HCT116 (cell line): Measurements from ENCODE around the gene MUC20. TPM values are rescaled to one million over a fixed set of nuclear protein-coding genes. Genes with fewer than 3 reads are reported as not detected.

Experiments
- ATAC-seq: fragments of 200-7000 bp; cut with Tn5 transposase; 2 replicates; pipeline ENCODE4 v1.9.1; 2020; ENCODE audit warnings: mild to moderate bottlenecking, moderate library complexity
- BruUV-seq: library from RNA; stranded (reverse); fragments of 400-500 nt; replicated peaks from 2 replicates; lab custom pipeline; 2021; lab: Mats Ljungman, UMichigan
- CTCF ChIA-PET: fragments of 300-600 bp; sonication (Branson Sonifier 250); formaldehyde crosslinking; loops from one replicate; lab custom pipeline; 2021; ENCODE audit warnings: antibody characterized with exemption; lab: Charles Lee
- POLR2A ChIA-PET: fragments of 300-600, 350-600 bp; sonication (Branson Sonifier 250); formaldehyde crosslinking; loops from one replicate; lab custom pipeline; 2021; ENCODE audit warnings: antibody characterized with exemption; lab: Charles Lee
- RAD21 ChIA-PET, 2 experiments: fragments of 300-600 bp; sonication (Branson Sonifier 250); formaldehyde crosslinking; loops; one replicate each; lab custom pipeline; 2023; ENCODE audit warnings: low total read pairs in 2 of 2; ENCODE audit not compliant: uncharacterized antibody in 2 of 2, unreplicated experiment in 2 of 2, low non-redundant PET in 1 of 2; lab: Charles Lee
- DNase-seq: peaks from one replicate; pipeline ENCODE4 v3.0.0-alpha.2; 2010; ENCODE audit warnings: low read depth, low spot score
- H2AFZ ChIP-seq: fragments of 200-600 bp; shearing (Covaris generic), sonication (generic); 2 replicates; pipeline ENCODE4 v1.6.1; 2017; ENCODE audit warnings: low read depth, mixed run types, mixed read lengths, antibody characterized with exemption, low read length; ENCODE audit not compliant: poor library complexity, severe bottlenecking
- H3K27ac ChIP-seq: 2 replicates; pipeline ENCODE4 v1.5.1; 2012; ENCODE audit warnings: low read depth, low read length
- H3K27me3 ChIP-seq: fragments of 200-600 bp; sonication (generic); 2 replicates; pipeline ENCODE4 v1.6.1; 2016; ENCODE audit warnings: mixed run types, low read length, mixed read lengths; ENCODE audit not compliant: insufficient read depth
- H3K36me3 ChIP-seq, 2 experiments: fragments of 200-500 bp in 1 of 2; fragments of 200-600 bp in 1 of 2; sonication (Bioruptor generic) in 1 of 2; sonication (generic) in 1 of 2; 2 replicates each; pipeline versions ENCODE4 v1.5.1 to v1.6.1; 2014 to 2016; ENCODE audit warnings: low read length in 2 of 2, inconsistent platforms in 1 of 2, mixed read lengths in 1 of 2, mixed run types in 1 of 2; ENCODE audit not compliant: insufficient read depth in 2 of 2, control insufficient read depth in 1 of 2
- H3K4me1 ChIP-seq, 2 experiments: fragments of 200-600 bp in 1 of 2; sonication (generic) in 1 of 2; 2 replicates each; pipeline versions ENCODE4 v1.5.1 to v1.6.1; 2012 to 2017; ENCODE audit warnings: low read length in 2 of 2, inconsistent platforms in 1 of 2, mild to moderate bottlenecking in 1 of 2, mixed read lengths in 1 of 2, mixed run types in 1 of 2, moderate library complexity in 1 of 2; ENCODE audit not compliant: insufficient read depth in 2 of 2, control insufficient read depth in 1 of 2
- H3K4me2 ChIP-seq: fragments of 200-600 bp; sonication (generic); 2 replicates; pipeline ENCODE4 v1.6.1; 2017; ENCODE audit warnings: mixed run types, low read length, mixed read lengths
- H3K4me3 ChIP-seq, 2 experiments: fragments of 200-600 bp in 1 of 2; sonication (generic) in 1 of 2; replicated peaks in 1 of 2; 2 replicates each; pipeline ENCODE4 v1.5.1; 2011 to 2016; ENCODE audit warnings: low read length in 2 of 2, control low read depth in 1 of 2, low read depth in 1 of 2, mild to moderate bottlenecking in 1 of 2, mixed read lengths in 1 of 2, mixed run types in 1 of 2
- H3K79me2 ChIP-seq: fragments of 200-600 bp; sonication (generic); 2 replicates; pipeline ENCODE4 v1.6.1; 2017; ENCODE audit warnings: mild to moderate bottlenecking, mixed run types, low read length, moderate library complexity, mixed read lengths; ENCODE audit not compliant: insufficient read depth
- H3K9ac ChIP-seq: fragments of 200-600 bp; sonication (generic); 2 replicates; pipeline ENCODE4 v1.6.1; 2016; ENCODE audit warnings: low read length, mixed read lengths
- H3K9me2 ChIP-seq: fragments of 200-600 bp; sonication (generic), shearing (Covaris generic); 2 replicates; pipeline ENCODE4 v1.6.1; 2017; ENCODE audit warnings: mixed run types, mild to moderate bottlenecking, moderate library complexity; ENCODE audit not compliant: insufficient read depth
- H3K9me3 ChIP-seq, 2 experiments: fragments of 200-500 bp in 1 of 2; fragments of 200-600 bp in 1 of 2; sonication (Bioruptor generic) in 1 of 2; sonication (generic) in 1 of 2; 2 replicates each; pipeline ENCODE4 v1.6.1; 2014 to 2017; ENCODE audit warnings: low read length in 2 of 2, mixed read lengths in 2 of 2, inconsistent platforms in 1 of 2, low read depth in 1 of 2, mild to moderate bottlenecking in 1 of 2, mixed run types in 1 of 2, moderate library complexity in 1 of 2; ENCODE audit not compliant: control insufficient read depth in 1 of 2, insufficient read depth in 1 of 2
- H4K20me1 ChIP-seq: fragments of 200-600 bp; sonication (generic), shearing (Covaris generic); 2 replicates; pipeline ENCODE4 v1.6.1; 2017; ENCODE audit warnings: mixed run types, mild to moderate bottlenecking, moderate library complexity; ENCODE audit not compliant: insufficient read depth
- ATF3 ChIP-seq: IDR thresholded peaks from 2 replicates; pipeline ENCODE4 v1.6.1; 2012
- CBX3 ChIP-seq: IDR thresholded peaks from 2 replicates; pipeline ENCODE4 v1.6.1; 2012; ENCODE audit warnings: low read depth
- CTCF ChIP-seq, 3 experiments: fragments of 200-600 bp in 1 of 3; sonication (generic) in 1 of 3; IDR thresholded peaks in 2 of 3; conservative IDR thresholded peaks in 1 of 3; 2 replicates each; pipeline ENCODE4 v1.5.1; 2012 to 2017; ENCODE audit warnings: low read depth in 2 of 3, low read length in 2 of 3, antibody characterized with exemption in 1 of 3, borderline replicate concordance in 1 of 3, control low read depth in 1 of 3, mild to moderate bottlenecking in 1 of 3, mixed read lengths in 1 of 3, mixed run types in 1 of 3, moderate library complexity in 1 of 3; ENCODE audit not compliant: insufficient read depth in 1 of 3
- ELF1 ChIP-seq: IDR thresholded peaks from 2 replicates; pipeline ENCODE4 v1.6.1; 2012; ENCODE audit warnings: low read depth, borderline replicate concordance
- EZH2 ChIP-seq: fragments of 200-600 bp; sonication (generic); IDR thresholded peaks from 2 replicates; pipeline ENCODE4 v1.6.1; 2017; ENCODE audit warnings: antibody characterized with exemption, mixed run types
- EZH2phosphoT487 ChIP-seq: fragments of 200-600 bp; IDR thresholded peaks from 2 replicates; pipeline ENCODE4 v1.6.1; 2018; ENCODE audit warnings: antibody characterized with exemption, borderline replicate concordance
- FOSL1 ChIP-seq: IDR thresholded peaks from 2 replicates; pipeline ENCODE4 v1.6.1; 2012; ENCODE audit warnings: low read depth
- JUND ChIP-seq: IDR thresholded peaks from 2 replicates; pipeline ENCODE4 v1.6.1; 2012
- MAX ChIP-seq: IDR thresholded peaks from 2 replicates; pipeline ENCODE4 v1.6.1; 2012
- POLR2A ChIP-seq: IDR thresholded peaks from 2 replicates; pipeline ENCODE4 v1.7.0; 2011; ENCODE audit warnings: borderline replicate concordance; ENCODE audit not compliant: insufficient read depth, insufficient read length; ENCODE audit errors: extremely low read depth
- RAD21 ChIP-seq: IDR thresholded peaks from 2 replicates; pipeline ENCODE4 v1.6.1; 2012; ENCODE audit warnings: low read depth, mild to moderate bottlenecking
- REST ChIP-seq: IDR thresholded peaks from 2 replicates; pipeline ENCODE4 v1.6.1; 2012; ENCODE audit warnings: low read depth
- SP1 ChIP-seq: IDR thresholded peaks from 2 replicates; pipeline ENCODE4 v1.6.1; 2012; ENCODE audit warnings: low read depth
- TCF7L2 ChIP-seq: IDR thresholded peaks from 2 replicates; pipeline ENCODE4 v1.7.0; 2011; ENCODE audit warnings: borderline replicate concordance, inconsistent platforms; ENCODE audit not compliant: insufficient read depth, insufficient read length; ENCODE audit errors: extremely low read depth
- YY1 ChIP-seq: IDR thresholded peaks from 2 replicates; pipeline ENCODE4 v1.6.1; 2011; ENCODE audit warnings: low read length, low read depth, moderate library complexity, mild to moderate bottlenecking; ENCODE audit not compliant: insufficient replicate concordance; ENCODE audit errors: extremely low read depth
- ZNF274 ChIP-seq: fragments of 200-500 bp; sonication (Bioruptor generic); IDR thresholded peaks from 2 replicates; pipeline ENCODE4 v1.6.1; 2014; ENCODE audit warnings: mild to moderate bottlenecking, low read depth, low read length, inconsistent platforms
- intact Hi-C: fragments of 100-400 bp; cut with micrococcal nuclease; formaldehyde crosslinking; loops from 2 replicates; pipeline ENCODE4 v1.10.0; 2022
- total RNA-seq: library from RNA; stranded (reverse); gene quantifications from one replicate; pipeline ENCODE4 v1.2.1, GENCODE V29; 2021; ENCODE audit not compliant: unreplicated experiment

MUC20 gene
- total RNA-seq, 1 experiment from 2014 or later = 2.4 TPM

GRCh38 chr3:195762249-195762585, 41.4 kb downstream of the MUC20 start:
- Histone ChIP-seq H3K9ac (no peak overlapping the region), H3K9me3 (no peaks in the 10 kb centered on the region), H3K4me3 (no peak overlapping the region), H3K27me3 (no peaks in the 10 kb centered on the region), H3K9me2 (no peaks in the 10 kb centered on the region), H3K79me2 (no peaks in the 10 kb centered on the region), H2AFZ (no peak overlapping the region), H3K36me3 (no peaks in the 10 kb centered on the region), H3K27ac (no peak overlapping the region), H3K4me2 (no peak overlapping the region), H4K20me1 (no peaks in the 10 kb centered on the region), H3K4me1 (peaks cover 0 to 1% of the 10 kb centered on the region in 2 experiments; a peak in 1 of 4 replicates)
- ChIA-PET RAD21 (no interaction called here), POLR2A (no interaction called here), CTCF (no interaction called here)
- TF ChIP-seq ATF3 (no peak), EZH2phosphoT487 (no peak), MAX (no peak), FOSL1 (no peak), YY1 (no peak), ZNF274 (no peak), EZH2 (no peak), CTCF (IDR thresholded peaks at IDR 0.05 in 2 of 3, conservative IDR thresholded peaks at IDR 0.05 in 1 of 3; ENCODE audit: borderline replicate concordance in 1 of 3, insufficient read depth in 1 of 3, low read depth in 2 of 3, low read length in 2 of 3) (no peak), RAD21 (no peak), JUND (no peak), ELF1 (no peak), CBX3 (no peak), TCF7L2 (no peak), REST (no peak), SP1 (no peak), POLR2A (no peak)
- no peak for DNase-seq
- BruUV-seq = no TSS peak
- intact Hi-C loops = no loop called here
- ATAC-seq = no peak
